ENCODE data around the gene TTC6. TPM values are rescaled to one million over a fixed set of nuclear protein-coding genes. Genes with fewer than 3 reads are reported as not detected.
"Not testable (repeated sequence)": the region's sequence is repeated elsewhere in the genome, so short reads cannot be mapped to it uniquely, and the experiment has no call there.

TTC6 gene
- total RNA-seq (2014; rRNA removed; shearing (Covaris generic)) = 0.59 and 0.90 TPM in 2 replicates

- H3K4me3 ChIP-seq (ENCODE audit: insufficient read depth, low read depth, low read length) = peak within 1 kb of the TSS; percentile 37
- DNase-seq = peak; percentile 89
- H3K27me3 ChIP-seq (ENCODE audit: control insufficient read depth, insufficient read depth, low read length) = peaks cover 97% of the 10 kb centered on the region
- no peaks in the 10 kb centered on the region for H3K36me3 ChIP-seq (replicated peaks; ENCODE audit: control insufficient read depth, insufficient read depth, low read length)
Measured at GRCh38 chr14:37594971-37595808, at the start of gene TTC6, which contains the start of gene FOXA1. TSS of gene TTC6 (plus strand) at chr14:37595629. CDS start at chr14:37622065, 26,436 bp downstream. TSS of gene FOXA1 (minus strand) at chr14:37595249. CDS start at chr14:37594972, 277 bp downstream.

GRCh38 chr14:37546621-37547447, 48.6 kb upstream of the TTC6 start:
- no peak for DNase-seq
- Histone ChIP-seq H3K4me3 (ENCODE audit: insufficient read depth, low read depth, low read length) (no peak overlapping the region), H3K36me3 (replicated peaks; ENCODE audit: control insufficient read depth, insufficient read depth, low read length) (no peaks in the 10 kb centered on the region), H3K27me3 (ENCODE audit: control insufficient read depth, insufficient read depth, low read length) (no peaks in the 10 kb centered on the region)

GRCh38 chr14:37550511-37550910, 44.9 kb upstream of the TTC6 start:
- no peaks in the 10 kb centered on the region for H3K27me3 ChIP-seq (ENCODE audit: control insufficient read depth, insufficient read depth, low read length)
- no peaks in the 10 kb centered on the region for H3K36me3 ChIP-seq (replicated peaks; ENCODE audit: control insufficient read depth, insufficient read depth, low read length)
- DNase-seq = no peak
- no peak overlapping the region for H3K4me3 ChIP-seq (ENCODE audit: insufficient read depth, low read depth, low read length)

- H3K36me3 ChIP-seq (replicated peaks; ENCODE audit: control insufficient read depth, insufficient read depth, low read length) = no peaks in the 10 kb centered on the region
- no peaks in the 10 kb centered on the region for H3K27me3 ChIP-seq (ENCODE audit: control insufficient read depth, insufficient read depth, low read length)
- H3K4me3 ChIP-seq (ENCODE audit: insufficient read depth, low read depth, low read length) = no peak overlapping the region
- no peak for DNase-seq
Measured at GRCh38 chr14:37551119-37551518, 44.3 kb upstream of the TTC6 start.

- Histone ChIP-seq H3K36me3 (replicated peaks; ENCODE audit: control insufficient read depth, insufficient read depth, low read length) (no peaks in the 10 kb centered on the region), H3K4me3 (ENCODE audit: insufficient read depth, low read depth, low read length) (no peak overlapping the region), H3K27me3 (ENCODE audit: control insufficient read depth, insufficient read depth, low read length) (no peaks in the 10 kb centered on the region)
- DNase-seq = no peak
Measured at GRCh38 chr14:37553935-37554550, 41.4 kb upstream of the TTC6 start.

GRCh38 chr14:37555596-37555995, 39.8 kb upstream of the TTC6 start:
- H3K36me3 ChIP-seq (replicated peaks; ENCODE audit: control insufficient read depth, insufficient read depth, low read length); H3K4me3 ChIP-seq (ENCODE audit: insufficient read depth, low read depth, low read length); DNase-seq; H3K27me3 ChIP-seq (ENCODE audit: control insufficient read depth, insufficient read depth, low read length): not testable (repeated sequence)

GRCh38 chr14:37558740-37559139, 36.7 kb upstream of the TTC6 start:
- Histone ChIP-seq H3K4me3 (ENCODE audit: insufficient read depth, low read depth, low read length) (no peak overlapping the region), H3K27me3 (ENCODE audit: control insufficient read depth, insufficient read depth, low read length) (no peaks in the 10 kb centered on the region), H3K36me3 (replicated peaks; ENCODE audit: control insufficient read depth, insufficient read depth, low read length) (no peaks in the 10 kb centered on the region)
- DNase-seq = no peak

GRCh38 chr14:37559386-37559785, 36.0 kb upstream of the TTC6 start:
- H3K4me3 ChIP-seq (ENCODE audit: insufficient read depth, low read depth, low read length) = no peak overlapping the region
- no peaks in the 10 kb centered on the region for H3K27me3 ChIP-seq (ENCODE audit: control insufficient read depth, insufficient read depth, low read length)
- no peak for DNase-seq
- H3K36me3 ChIP-seq (replicated peaks; ENCODE audit: control insufficient read depth, insufficient read depth, low read length) = no peaks in the 10 kb centered on the region

GRCh38 chr14:37563189-37563588, 32.2 kb upstream of the TTC6 start:
- Histone ChIP-seq H3K4me3 (ENCODE audit: insufficient read depth, low read depth, low read length) (no peak overlapping the region), H3K36me3 (replicated peaks; ENCODE audit: control insufficient read depth, insufficient read depth, low read length) (no peaks in the 10 kb centered on the region), H3K27me3 (ENCODE audit: control insufficient read depth, insufficient read depth, low read length) (no peaks in the 10 kb centered on the region)
- no peak for DNase-seq

GRCh38 chr14:37565550-37565949, 29.9 kb upstream of the TTC6 start:
- Histone ChIP-seq H3K36me3 (replicated peaks; ENCODE audit: control insufficient read depth, insufficient read depth, low read length) (no peaks in the 10 kb centered on the region), H3K4me3 (ENCODE audit: insufficient read depth, low read depth, low read length) (no peak overlapping the region), H3K27me3 (ENCODE audit: control insufficient read depth, insufficient read depth, low read length) (no peaks in the 10 kb centered on the region)
- peak; percentile 33 for DNase-seq

- Histone ChIP-seq H3K4me3 (ENCODE audit: insufficient read depth, low read depth, low read length) (no peak overlapping the region), H3K36me3 (replicated peaks; ENCODE audit: control insufficient read depth, insufficient read depth, low read length) (no peaks in the 10 kb centered on the region)
- DNase-seq = no peak
Measured at GRCh38 chr14:37566811-37567371, 28.5 kb upstream of the TTC6 start.

GRCh38 chr14:37569729-37570128, 25.7 kb upstream of the TTC6 start:
- Histone ChIP-seq H3K27me3 (ENCODE audit: control insufficient read depth, insufficient read depth, low read length) (no peaks in the 10 kb centered on the region), H3K36me3 (replicated peaks; ENCODE audit: control insufficient read depth, insufficient read depth, low read length) (no peaks in the 10 kb centered on the region), H3K4me3 (ENCODE audit: insufficient read depth, low read depth, low read length) (no peak overlapping the region)
- DNase-seq = no peak

More at GRCh38 chr14:37566811-37567371, 28.5 kb upstream of the TTC6 start:
- H3K27me3 ChIP-seq (ENCODE audit: control insufficient read depth, insufficient read depth, low read length) = no peaks in the 10 kb centered on the region

GRCh38 chr14:37571391-37571790, 24.0 kb upstream of the TTC6 start:
- no peak for DNase-seq
- Histone ChIP-seq H3K27me3 (ENCODE audit: control insufficient read depth, insufficient read depth, low read length) (no peaks in the 10 kb centered on the region), H3K36me3 (replicated peaks; ENCODE audit: control insufficient read depth, insufficient read depth, low read length) (no peaks in the 10 kb centered on the region), H3K4me3 (ENCODE audit: insufficient read depth, low read depth, low read length) (no peak overlapping the region)

- Histone ChIP-seq H3K4me3 (ENCODE audit: insufficient read depth, low read depth, low read length) (no peak overlapping the region), H3K36me3 (replicated peaks; ENCODE audit: control insufficient read depth, insufficient read depth, low read length) (no peaks in the 10 kb centered on the region), H3K27me3 (ENCODE audit: control insufficient read depth, insufficient read depth, low read length) (no peaks in the 10 kb centered on the region; the same call in 1 of the 2 replicates)
- DNase-seq = no peak
Measured at GRCh38 chr14:37573356-37573755, 22.1 kb upstream of the TTC6 start.
